IPS-20b (cell line): ENCODE data around the gene IHH.
A peak's percentile ranks its signal among the peaks of the same experiment; 100 is the strongest.

Experiments
- H3K27ac ChIP-seq: one replicate; pipeline ENCODE4 v1.5.1; 2013; ENCODE audit warnings: low read length
- H3K27me3 ChIP-seq: 2 replicates; pipeline ENCODE4 v1.6.1; 2013; ENCODE audit warnings: mild to moderate bottlenecking, low read length, inconsistent platforms; ENCODE audit not compliant: insufficient read depth
- H3K36me3 ChIP-seq: 2 replicates; pipeline ENCODE4 v1.6.1; 2013; ENCODE audit warnings: low read depth, mild to moderate bottlenecking, inconsistent platforms, low read length, moderate library complexity; ENCODE audit not compliant: insufficient read depth
- H3K4me1 ChIP-seq: 2 replicates; pipeline ENCODE4 v1.6.1; 2013; ENCODE audit warnings: mild to moderate bottlenecking, control low read depth, inconsistent platforms, low read length, moderate library complexity; ENCODE audit not compliant: insufficient read depth
- H3K4me3 ChIP-seq: 2 replicates; pipeline ENCODE4 v1.5.1; 2013; ENCODE audit warnings: mild to moderate bottlenecking, low read length, inconsistent platforms
- H3K9ac ChIP-seq: 2 replicates; pipeline ENCODE4 v1.6.1; 2013; ENCODE audit warnings: low read depth, mild to moderate bottlenecking, inconsistent platforms, low read length, moderate library complexity
- H3K9me3 ChIP-seq: 2 replicates; pipeline ENCODE4 v1.6.1; 2013; ENCODE audit warnings: mild to moderate bottlenecking, low read depth, low read length, inconsistent platforms; ENCODE audit not compliant: insufficient read depth

Gene IHH

GRCh38 chr2:219056896-219057708 lies 3.6 kb downstream of the IHH start:
- peaks cover 100% of the 10 kb centered on the region for H3K27me3 ChIP-seq
- peak overlapping the region; percentile 56; the same call in 1 of the 2 replicates for H3K4me3 ChIP-seq
- no peak overlapping the region for H3K9ac ChIP-seq
- no peaks in the 10 kb centered on the region for H3K9me3 ChIP-seq
- H3K36me3 ChIP-seq: no peaks in the 10 kb centered on the region
- no peak overlapping the region for H3K27ac ChIP-seq
- no peaks in the 10 kb centered on the region; the same call in 1 of the 2 replicates for H3K4me1 ChIP-seq

GRCh38 chr2:219056176-219056895 lies 4.4 kb downstream of the IHH start:
- Histone ChIP-seq H3K9ac (no peak overlapping the region), H3K36me3 (no peaks in the 10 kb centered on the region), H3K27ac (no peak overlapping the region), H3K9me3 (no peaks in the 10 kb centered on the region), H3K4me3 (no peak overlapping the region), H3K4me1 (no peaks in the 10 kb centered on the region; the same call in 1 of the 2 replicates), H3K27me3 (peaks cover 97% of the 10 kb centered on the region)

GRCh38 chr2:219054956-219055903 lies 5.5 kb downstream of the IHH start:
- no peaks in the 10 kb centered on the region for H3K9me3 ChIP-seq
- no peaks in the 10 kb centered on the region; the same call in 1 of the 2 replicates for H3K4me1 ChIP-seq
- H3K36me3 ChIP-seq: no peaks in the 10 kb centered on the region
- peaks cover 98% of the 10 kb centered on the region for H3K27me3 ChIP-seq
- H3K4me3 ChIP-seq: no peak overlapping the region
- no peak overlapping the region for H3K27ac ChIP-seq
- no peak overlapping the region for H3K9ac ChIP-seq

- Histone ChIP-seq H3K27ac (no peak overlapping the region), H3K9me3 (no peaks in the 10 kb centered on the region), H3K9ac (no peak overlapping the region), H3K4me1 (no peaks in the 10 kb centered on the region), H3K27me3 (peaks cover 86% of the 10 kb centered on the region), H3K36me3 (no peaks in the 10 kb centered on the region), H3K4me3 (no peak overlapping the region)
Measured at GRCh38 chr2:219049282-219049681, 11.4 kb downstream of the IHH start.

GRCh38 chr2:219045937-219046550 lies 14.7 kb downstream of the IHH start:
- H3K36me3 ChIP-seq: no peaks in the 10 kb centered on the region
- H3K27me3 ChIP-seq: peaks cover 82% of the 10 kb centered on the region
- no peak overlapping the region for H3K27ac ChIP-seq
- no peak overlapping the region for H3K9ac ChIP-seq
- H3K9me3 ChIP-seq: no peaks in the 10 kb centered on the region
- no peaks in the 10 kb centered on the region for H3K4me1 ChIP-seq
- no peak overlapping the region for H3K4me3 ChIP-seq

- Histone ChIP-seq H3K27ac (no peak overlapping the region), H3K4me1 (no peaks in the 10 kb centered on the region), H3K36me3 (no peaks in the 10 kb centered on the region), H3K4me3 (no peak overlapping the region), H3K9ac (no peak overlapping the region), H3K9me3 (no peaks in the 10 kb centered on the region), H3K27me3 (peaks cover 75% of the 10 kb centered on the region)
Measured at GRCh38 chr2:219042750-219043149, 18.0 kb downstream of the IHH start.

GRCh38 chr2:219042157-219042556 lies 18.6 kb downstream of the IHH start:
- Histone ChIP-seq H3K4me3 (no peak overlapping the region), H3K9me3 (no peaks in the 10 kb centered on the region), H3K27me3 (peaks cover 75% of the 10 kb centered on the region), H3K4me1 (no peaks in the 10 kb centered on the region), H3K9ac (no peak overlapping the region), H3K36me3 (no peaks in the 10 kb centered on the region), H3K27ac (no peak overlapping the region)

- Histone ChIP-seq H3K4me3 (peak within 1 kb of the TSS; percentile 83), H3K27me3 (peaks cover 70% of the 10 kb centered on the region), H3K36me3 (no peaks in the 10 kb centered on the region), H3K9ac (peak within 1 kb of the TSS; percentile 45; the same call in 1 of the 2 replicates), H3K9me3 (no peaks in the 10 kb centered on the region), H3K4me1 (no peaks in the 10 kb centered on the region), H3K27ac (no peak within 1 kb of the TSS)
Measured at GRCh38 chr2:219041252-219041651, 19.5 kb downstream of the IHH start, which contains the start of gene CFAP65. CFAP65 (minus strand) TSS chr2:219041516; CDS start chr2:219039048, 2,468 bp downstream.

- no peak overlapping the region for H3K9ac ChIP-seq
- H3K27ac ChIP-seq: no peak overlapping the region
- no peaks in the 10 kb centered on the region for H3K9me3 ChIP-seq
- no peaks in the 10 kb centered on the region for H3K4me1 ChIP-seq
- H3K36me3 ChIP-seq: no peaks in the 10 kb centered on the region
- H3K4me3 ChIP-seq: no peak overlapping the region
- H3K27me3 ChIP-seq: peaks cover 79% of the 10 kb centered on the region
Measured at GRCh38 chr2:219038600-219038999, 22.1 kb downstream of the IHH start.

GRCh38 chr2:219037783-219038499 lies 22.8 kb downstream of the IHH start:
- H3K36me3 ChIP-seq: no peaks in the 10 kb centered on the region
- peaks cover 78% of the 10 kb centered on the region for H3K27me3 ChIP-seq
- no peaks in the 10 kb centered on the region for H3K4me1 ChIP-seq
- H3K9me3 ChIP-seq: no peaks in the 10 kb centered on the region
- H3K4me3 ChIP-seq: no peak overlapping the region
- H3K9ac ChIP-seq: no peak overlapping the region
- H3K27ac ChIP-seq: no peak overlapping the region
